Activated naive CD8-positive, alpha-beta T cell treated with anti-CD3 and anti-CD28 coated beads, Interleukin-2, amount 50 U/mL, for 24 hours (primary cell): Measurements from ENCODE around the gene LIFR.

Experiments
- ATAC-seq: fragments of 150-1000 bp; cut with Tn5 transposase; one replicate; pipeline ENCODE4 v1.10.0; 2021
- DNase-seq: peaks from one replicate; pipeline ENCODE4 v3.0.0; 2021
- H3K27ac Mint-ChIP-seq: one replicate; pipeline ENCODE4 v1.8.0; 2021; ENCODE audit warnings: mild to moderate bottlenecking, mixed read lengths
- H3K27me3 Mint-ChIP-seq: one replicate; pipeline ENCODE4 v1.8.0; 2021; ENCODE audit warnings: mixed read lengths
- H3K36me3 Mint-ChIP-seq: one replicate; pipeline ENCODE4 v1.8.0; 2021; ENCODE audit warnings: low read depth, mixed read lengths
- H3K4me1 Mint-ChIP-seq: one replicate; pipeline ENCODE4 v1.8.0; 2021; ENCODE audit warnings: mixed read lengths
- H3K4me3 Mint-ChIP-seq: one replicate; pipeline ENCODE4 v1.8.0; 2021; ENCODE audit warnings: mild to moderate bottlenecking, moderate library complexity, mixed read lengths
- H3K9me3 Mint-ChIP-seq: one replicate; pipeline ENCODE4 v1.8.0; 2021; ENCODE audit warnings: mixed read lengths

Gene LIFR

GRCh38 chr5:38463634-38464521, 92.6 kb downstream of the LIFR start:
- DNase-seq: no peak
- Mint-ChIP-seq H3K4me1 (no peaks in the 10 kb centered on the region), H3K27me3 (peaks cover 59% of the 10 kb centered on the region), H3K4me3 (no peak overlapping the region), H3K27ac (no peak overlapping the region), H3K36me3 (no peaks in the 10 kb centered on the region), H3K9me3 (no peaks in the 10 kb centered on the region)
- no peak for ATAC-seq

GRCh38 chr5:38462976-38463633, 93.3 kb downstream of the LIFR start:
- Mint-ChIP-seq H3K4me1 (no peaks in the 10 kb centered on the region), H3K36me3 (no peaks in the 10 kb centered on the region), H3K27me3 (peaks cover 61% of the 10 kb centered on the region), H3K9me3 (no peaks in the 10 kb centered on the region), H3K27ac (no peak overlapping the region), H3K4me3 (no peak overlapping the region)
- DNase-seq (no peak), ATAC-seq (no peak)

GRCh38 chr5:38458174-38458573, 98.3 kb downstream of the LIFR start:
- no peak for ATAC-seq
- no peak overlapping the region for H3K27ac Mint-ChIP-seq
- no peak for DNase-seq
- peaks cover 12% of the 10 kb centered on the region for H3K4me1 Mint-ChIP-seq
- no peak overlapping the region for H3K4me3 Mint-ChIP-seq
- peaks cover 84% of the 10 kb centered on the region for H3K27me3 Mint-ChIP-seq
- no peaks in the 10 kb centered on the region for H3K36me3 Mint-ChIP-seq
- no peaks in the 10 kb centered on the region for H3K9me3 Mint-ChIP-seq

- Mint-ChIP-seq H3K4me3 (no peak overlapping the region), H3K27ac (no peak overlapping the region), H3K36me3 (no peaks in the 10 kb centered on the region), H3K4me1 (peaks cover 23% of the 10 kb centered on the region), H3K9me3 (no peaks in the 10 kb centered on the region), H3K27me3 (peaks cover 82% of the 10 kb centered on the region)
- DNase-seq: no peak
- no peak for ATAC-seq
These were observed 99.6 kb downstream of the LIFR start for GRCh38 chr5:38456657-38457399.

GRCh38 chr5:38455796-38456330, 100.6 kb downstream of the LIFR start:
- Mint-ChIP-seq H3K4me3 (no peak overlapping the region), H3K27ac (no peak overlapping the region), H3K4me1 (peaks cover 23% of the 10 kb centered on the region), H3K36me3 (no peaks in the 10 kb centered on the region), H3K27me3 (peaks cover 86% of the 10 kb centered on the region), H3K9me3 (no peaks in the 10 kb centered on the region)
- DNase-seq: no peak
- ATAC-seq: no peak

GRCh38 chr5:38453921-38454320, 102.5 kb downstream of the LIFR start:
- peak; percentile 6 for ATAC-seq
- H3K27ac Mint-ChIP-seq: no peak overlapping the region
- peaks cover 23% of the 10 kb centered on the region for H3K4me1 Mint-ChIP-seq
- H3K9me3 Mint-ChIP-seq: no peaks in the 10 kb centered on the region
- H3K27me3 Mint-ChIP-seq: peaks cover 87% of the 10 kb centered on the region
- H3K36me3 Mint-ChIP-seq: no peaks in the 10 kb centered on the region
- no peak overlapping the region for H3K4me3 Mint-ChIP-seq
- DNase-seq: no peak

- H3K27ac Mint-ChIP-seq: peak overlapping the region; percentile 7
- no peak overlapping the region for H3K4me3 Mint-ChIP-seq
- DNase-seq: peak; percentile 32
These were observed 102.9 kb downstream of the LIFR start for GRCh38 chr5:38453506-38453905.

GRCh38 chr5:38452201-38452600, 104.2 kb downstream of the LIFR start:
- DNase-seq: no peak
- H3K27me3 Mint-ChIP-seq: peaks cover 88% of the 10 kb centered on the region
- H3K4me3 Mint-ChIP-seq: no peak overlapping the region
- ATAC-seq: no peak
- peaks cover 23% of the 10 kb centered on the region for H3K4me1 Mint-ChIP-seq
- H3K9me3 Mint-ChIP-seq: no peaks in the 10 kb centered on the region
- no peaks in the 10 kb centered on the region for H3K36me3 Mint-ChIP-seq
- no peak overlapping the region for H3K27ac Mint-ChIP-seq

More at GRCh38 chr5:38453506-38453905, 102.9 kb downstream of the LIFR start:
- peaks cover 23% of the 10 kb centered on the region for H3K4me1 Mint-ChIP-seq
- H3K27me3 Mint-ChIP-seq: peaks cover 87% of the 10 kb centered on the region
- peak; percentile 97 for ATAC-seq
- H3K36me3 Mint-ChIP-seq: no peaks in the 10 kb centered on the region
- H3K9me3 Mint-ChIP-seq: no peaks in the 10 kb centered on the region

GRCh38 chr5:38451074-38451725, 105.2 kb downstream of the LIFR start:
- Mint-ChIP-seq H3K9me3 (no peaks in the 10 kb centered on the region), H3K4me1 (peaks cover 23% of the 10 kb centered on the region)

GRCh38 chr5:38450627-38451026, 105.8 kb downstream of the LIFR start:
- DNase-seq (no peak), ATAC-seq (no peak)
- Mint-ChIP-seq H3K27me3 (peaks cover 83% of the 10 kb centered on the region), H3K36me3 (no peaks in the 10 kb centered on the region), H3K4me3 (no peak overlapping the region), H3K27ac (no peak overlapping the region), H3K9me3 (no peaks in the 10 kb centered on the region), H3K4me1 (peaks cover 23% of the 10 kb centered on the region)

More at GRCh38 chr5:38451074-38451725, 105.2 kb downstream of the LIFR start:
- Mint-ChIP-seq H3K27ac (no peak overlapping the region), H3K4me3 (no peak overlapping the region), H3K27me3 (peaks cover 86% of the 10 kb centered on the region), H3K36me3 (no peaks in the 10 kb centered on the region)
- DNase-seq (no peak), ATAC-seq (no peak)

- no peak overlapping the region for H3K4me3 Mint-ChIP-seq
- no peak overlapping the region for H3K27ac Mint-ChIP-seq
- no peak for ATAC-seq
- DNase-seq: no peak
- no peaks in the 10 kb centered on the region for H3K36me3 Mint-ChIP-seq
- no peaks in the 10 kb centered on the region for H3K9me3 Mint-ChIP-seq
- peaks cover 16% of the 10 kb centered on the region for H3K4me1 Mint-ChIP-seq
- peaks cover 81% of the 10 kb centered on the region for H3K27me3 Mint-ChIP-seq
These were observed 107.7 kb downstream of the LIFR start for GRCh38 chr5:38448568-38449350.

- no peak for DNase-seq
- H3K4me1 Mint-ChIP-seq: peaks cover 7% of the 10 kb centered on the region
- no peaks in the 10 kb centered on the region for H3K36me3 Mint-ChIP-seq
- no peaks in the 10 kb centered on the region for H3K9me3 Mint-ChIP-seq
- ATAC-seq: no peak
- H3K27ac Mint-ChIP-seq: no peak overlapping the region
- no peak overlapping the region for H3K4me3 Mint-ChIP-seq
- H3K27me3 Mint-ChIP-seq: peaks cover 78% of the 10 kb centered on the region
These were observed 108.7 kb downstream of the LIFR start for GRCh38 chr5:38447786-38448185.

GRCh38 chr5:38447056-38447455, 109.4 kb downstream of the LIFR start:
- Mint-ChIP-seq H3K9me3 (no peaks in the 10 kb centered on the region), H3K4me3 (no peak overlapping the region), H3K27me3 (peaks cover 75% of the 10 kb centered on the region), H3K36me3 (no peaks in the 10 kb centered on the region), H3K4me1 (no peaks in the 10 kb centered on the region), H3K27ac (no peak overlapping the region)
- DNase-seq: no peak
- no peak for ATAC-seq
